Fibroblast of lung (primary cell): ENCODE measurements around the gene SFI1.

ENCODE experiments used
- CTCF ChIP-seq, 2 donors: IDR thresholded peaks in 1 of 2; conservative IDR thresholded peaks in 1 of 2; 1 replicate in 1 of 2; 2 replicates in 1 of 2; pipeline ENCODE4 v1.5.1; 2011 to 2012; ENCODE audit warnings: low read length in 2 of 2, control low read depth in 1 of 2, inconsistent platforms in 1 of 2, low read depth in 1 of 2, mild to moderate bottlenecking in 1 of 2
- EZH2 ChIP-seq: IDR thresholded peaks from 2 replicates; pipeline ENCODE4 v1.5.1; 2012; ENCODE audit warnings: low read length, control low read depth, mild to moderate bottlenecking; ENCODE audit errors: missing control alignments

GRCh38 chr22:31526270-31526669, 29.9 kb downstream of the SFI1 start:
- no peak for TF ChIP-seq CTCF (conservative IDR thresholded peaks at IDR 0.05 in 1 of 2, IDR thresholded peaks at IDR 0.05 in 1 of 2; ENCODE audit: low read depth in 1 of 2, low read length in 2 of 2)
- no peak for TF ChIP-seq EZH2
